Measurements from ENCODE around the gene MCC. TPM values are rescaled to one million over a fixed set of nuclear protein-coding genes. Genes with fewer than 3 reads are reported as not detected.

MCC gene
- total and polyA plus RNA-seq, 12 donors = 1.8 to 12.6 (median 8.9) TPM

GRCh38 chr5:113059232-113060040, 428.8 kb downstream of the MCC start:
- Histone ChIP-seq H3K27me3 (no peaks in the 10 kb centered on the region), H3K36me3 (replicated peaks in 1 of 2) (no peaks in the 10 kb centered on the region), H3K27ac (peak overlapping the region in 2 of 5 donors; percentile 7 to 49), H3K9me3 (replicated peaks in 1 of 3) (no peaks in the 10 kb centered on the region), H3K4me1 (replicated peaks in 1 of 2) (peaks cover 0 to 9% of the 10 kb centered on the region in 2 donors), H3K4me3 (no peak overlapping the region)
- 66 to 74% (median 67%) methylated on average over 19 of the region's 19 CpGs for WGBS, 4 donors
- intact Hi-C loops (cut with DNase I) = no loop called here
- TF ChIP-seq CTCF (IDR thresholded peaks at IDR 0.05) = no peak
- no peak for TF ChIP-seq POLR2A (IDR thresholded peaks at IDR 0.05)
- DNase-seq = peak in 4 of 7 donors; percentile 35 to 78 (median 38)

- Histone ChIP-seq H3K4me1 (replicated peaks in 1 of 2) (peaks cover 0 to 9% of the 10 kb centered on the region in 2 donors), H3K27me3 (no peaks in the 10 kb centered on the region), H3K36me3 (replicated peaks in 1 of 2) (no peaks in the 10 kb centered on the region), H3K9me3 (replicated peaks in 1 of 3) (no peaks in the 10 kb centered on the region), H3K27ac (peak overlapping the region in 1 of 5 donors; percentile 49), H3K4me3 (no peak overlapping the region)
- intact Hi-C loops (cut with DNase I) = no loop called here
- peak in 1 of 7 donors; percentile 45 for DNase-seq
- TF ChIP-seq POLR2A (IDR thresholded peaks at IDR 0.05) (no peak), CTCF (IDR thresholded peaks at IDR 0.05) (no peak)
- WGBS, 4 donors = 63 to 83% (median 71%) methylated on average over 5 to 6 of the region's 6 CpGs
Measured at GRCh38 chr5:113058706-113059226, 429.5 kb downstream of the MCC start.

DNA sequence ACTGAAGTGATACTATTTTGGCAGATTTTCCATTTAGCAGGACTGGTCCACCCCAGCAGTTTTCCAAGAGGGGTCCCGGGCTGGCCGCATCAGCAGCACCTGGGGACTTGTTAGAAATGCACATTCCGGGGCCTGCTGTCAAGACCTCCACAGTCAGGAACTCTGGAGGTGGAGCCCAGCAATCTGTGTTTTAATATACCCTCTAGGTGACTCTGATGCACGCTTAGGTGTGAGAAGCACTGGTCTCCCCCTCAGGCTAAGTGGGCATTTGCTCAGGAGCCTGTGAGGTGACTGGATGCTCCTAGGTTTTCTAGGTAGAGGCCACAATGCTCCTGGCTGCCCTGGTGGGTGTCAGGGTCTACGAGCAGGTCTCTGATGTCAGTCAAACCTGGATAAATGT, 430.0 kb downstream of the MCC start:
- no peak overlapping the region for H3K4me3 ChIP-seq
- intact Hi-C loops (cut with DNase I) = no loop called here
- 84 to 100% (median 93%) methylated on average over 2 to 5 of the region's 5 CpGs for WGBS, 4 donors
- DNase-seq = peak in 1 of 7 donors; percentile 48
- H3K36me3 ChIP-seq (replicated peaks in 1 of 2) = no peaks in the 10 kb centered on the region
- H3K27ac ChIP-seq = no peak overlapping the region
- H3K27me3 ChIP-seq = no peaks in the 10 kb centered on the region
- TF ChIP-seq POLR2A (IDR thresholded peaks at IDR 0.05) (no peak), CTCF (IDR thresholded peaks at IDR 0.05) (no peak)
- no peaks in the 10 kb centered on the region for H3K9me3 ChIP-seq (replicated peaks in 1 of 3)
- peaks cover 0 to 9% of the 10 kb centered on the region in 2 donors for H3K4me1 ChIP-seq (replicated peaks in 1 of 2)

DNA sequence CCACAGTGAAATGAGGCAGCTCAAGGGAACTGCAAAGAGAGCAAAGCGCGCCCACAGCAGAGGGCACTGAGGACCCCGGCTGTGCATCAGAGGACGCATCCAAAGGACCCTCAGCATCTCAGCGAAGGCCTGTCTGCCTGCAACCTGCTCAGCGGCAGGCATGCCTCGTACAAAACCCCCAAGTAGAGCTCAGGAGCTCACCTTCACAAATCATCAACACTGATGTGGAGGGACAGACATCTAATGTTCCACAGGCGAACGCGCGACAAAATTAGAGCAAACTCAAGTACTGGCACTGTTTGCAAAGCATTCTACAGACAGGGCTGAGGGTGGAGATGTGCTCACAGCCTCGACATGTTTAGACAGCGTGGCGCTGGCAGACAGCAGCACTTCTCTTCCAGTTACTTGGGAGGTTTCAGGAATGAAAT, 430.7 kb downstream of the MCC start:
- H3K27ac ChIP-seq = no peak overlapping the region
- TF ChIP-seq POLR2A (IDR thresholded peaks at IDR 0.05) (no peak), CTCF (IDR thresholded peaks at IDR 0.05) (no peak)
- peak in 1 of 7 donors; percentile 63 for DNase-seq
- no peaks in the 10 kb centered on the region for H3K36me3 ChIP-seq (replicated peaks in 1 of 2)
- no peaks in the 10 kb centered on the region for H3K27me3 ChIP-seq
- intact Hi-C loops (cut with DNase I) = no loop called here
- 88 to 95% (median 92%) methylated on average over 12 to 14 of the region's 14 CpGs for WGBS, 4 donors
- no peaks in the 10 kb centered on the region for H3K9me3 ChIP-seq (replicated peaks in 1 of 3)
- H3K4me3 ChIP-seq = no peak overlapping the region
- peaks cover 0 to 9% of the 10 kb centered on the region in 2 donors for H3K4me1 ChIP-seq (replicated peaks in 1 of 2)
